HTERT RPE-1 (cell line): ENCODE results near the gene SOX8.

Experiments used
- in situ Hi-C: fragments of 300-500 bp; cut with MboI; formaldehyde crosslinking; loops from 4 replicates; pipeline ENCODE4 v1.14.3; 2020; ENCODE audit warnings: low sequenced_read_pairs

Gene SOX8

DNA sequence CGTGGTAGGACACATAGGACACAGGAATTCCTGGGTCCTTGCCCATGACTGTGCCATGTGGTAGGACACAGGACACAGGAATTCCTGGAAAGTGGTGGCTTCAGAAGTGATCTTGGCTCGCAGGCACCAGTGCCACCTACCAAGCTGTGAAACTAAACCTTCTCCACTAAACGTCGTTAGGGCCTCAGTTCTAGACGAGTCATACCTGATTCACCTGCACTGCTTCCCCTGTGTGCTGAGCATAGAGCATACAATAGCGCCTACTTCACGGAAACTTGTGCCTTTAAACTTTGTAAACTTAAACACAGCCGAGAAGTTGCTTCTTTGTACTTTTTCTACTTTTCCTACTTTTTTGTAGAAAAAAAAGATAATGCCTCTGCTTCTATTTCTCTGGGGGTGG, 4.8 kb downstream of the SOX8 start:
- in situ Hi-C loops = no loop called here

DNA sequence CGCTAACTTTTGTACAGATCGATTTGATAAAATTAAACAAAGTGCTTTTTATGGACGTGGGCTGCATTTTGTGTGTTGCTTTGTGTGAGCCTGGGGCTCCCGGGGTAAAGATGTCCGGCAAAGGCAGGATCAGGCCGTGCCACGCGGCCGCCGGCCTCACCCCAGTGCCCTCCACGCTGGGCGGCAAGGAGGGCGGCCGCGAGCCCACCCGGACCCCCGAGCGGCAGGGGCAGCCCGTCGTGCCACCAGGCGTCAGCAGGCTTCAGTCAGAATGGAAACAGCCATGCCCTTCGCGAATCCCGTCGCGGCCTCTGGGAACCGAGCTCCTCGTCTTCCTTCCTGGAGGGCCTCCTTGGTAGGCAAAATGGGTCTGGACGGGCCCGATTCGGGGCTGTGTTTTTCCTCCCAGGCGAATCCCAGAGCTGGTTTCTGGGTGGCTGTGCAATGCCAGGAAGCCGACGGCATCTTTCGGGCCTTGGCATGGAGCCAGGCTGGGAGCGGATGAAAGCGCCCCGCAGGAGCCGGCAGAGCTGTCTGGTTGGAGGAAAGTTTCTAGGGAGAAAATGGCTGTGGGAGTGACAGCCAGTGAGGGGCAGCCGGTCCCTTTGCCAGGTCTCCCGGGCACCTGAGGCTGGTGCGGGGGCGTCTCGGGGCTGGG, 5.5 kb downstream of the SOX8 start:
- in situ Hi-C loops = no loop called here

DNA sequence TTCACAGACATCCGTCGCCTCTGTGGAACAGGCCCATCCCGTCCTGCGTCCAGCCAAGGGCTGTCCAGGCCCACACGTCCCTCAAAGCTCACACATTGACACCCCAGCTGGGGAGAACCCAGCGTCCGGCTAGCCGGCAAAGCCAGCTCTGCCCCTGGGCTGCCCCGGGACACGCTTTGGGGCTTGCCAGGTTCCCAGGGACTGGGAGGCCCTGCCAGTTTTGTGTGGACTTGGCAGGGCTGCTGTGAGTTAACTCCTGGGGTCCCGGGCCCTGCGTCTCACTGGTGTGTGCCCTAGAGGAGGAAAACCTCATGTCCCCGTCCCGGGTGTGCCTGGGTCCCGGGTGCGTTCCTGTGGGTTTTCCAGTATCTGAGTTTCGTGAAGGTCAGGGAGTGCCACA, 6.3 kb downstream of the SOX8 start:
- in situ Hi-C loops = no loop called here

DNA sequence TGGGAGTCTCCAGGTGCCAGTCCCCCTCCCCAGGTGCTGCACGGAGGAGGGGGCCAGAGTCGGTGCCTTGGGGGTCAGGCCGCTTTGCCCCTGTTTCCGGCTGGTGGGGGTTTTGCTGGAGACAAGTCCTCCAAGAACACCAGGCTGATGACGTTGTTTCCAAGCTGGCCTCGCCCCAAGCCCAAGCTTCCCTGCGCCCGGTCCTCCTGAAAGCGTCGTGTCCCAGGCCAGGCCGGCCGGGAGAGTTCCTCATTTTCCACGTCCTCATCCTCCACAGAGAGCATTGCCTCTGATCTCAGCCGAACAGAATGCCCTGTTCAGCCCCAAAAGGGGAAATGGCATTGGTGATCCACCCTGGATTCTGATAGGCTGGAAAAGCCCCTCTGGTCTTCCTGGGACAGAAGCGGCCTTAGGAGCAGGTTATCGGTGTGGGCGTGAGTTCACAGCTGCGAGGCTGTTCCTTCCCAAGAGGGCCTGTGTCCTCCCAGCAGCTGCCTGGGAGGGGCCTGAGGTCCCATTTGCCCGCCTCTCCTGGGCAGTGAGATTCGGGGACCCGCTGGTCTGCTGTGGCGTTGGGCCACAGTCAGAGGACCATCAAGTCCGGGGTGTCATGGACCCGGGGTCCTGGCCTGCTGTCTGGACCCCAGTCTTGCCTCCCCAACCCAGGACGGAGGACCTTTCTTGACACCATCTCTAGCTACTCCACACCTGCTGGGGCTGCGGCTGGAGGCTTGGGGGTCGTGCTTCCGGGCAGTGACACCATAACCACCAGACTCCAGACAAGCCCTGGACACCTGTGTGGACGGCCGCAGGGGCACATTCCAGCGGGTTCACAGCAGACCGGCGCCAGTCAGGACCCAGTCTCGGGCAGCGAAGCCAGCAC, 7.1 kb downstream of the SOX8 start:
- in situ Hi-C loops = no loop called here

DNA sequence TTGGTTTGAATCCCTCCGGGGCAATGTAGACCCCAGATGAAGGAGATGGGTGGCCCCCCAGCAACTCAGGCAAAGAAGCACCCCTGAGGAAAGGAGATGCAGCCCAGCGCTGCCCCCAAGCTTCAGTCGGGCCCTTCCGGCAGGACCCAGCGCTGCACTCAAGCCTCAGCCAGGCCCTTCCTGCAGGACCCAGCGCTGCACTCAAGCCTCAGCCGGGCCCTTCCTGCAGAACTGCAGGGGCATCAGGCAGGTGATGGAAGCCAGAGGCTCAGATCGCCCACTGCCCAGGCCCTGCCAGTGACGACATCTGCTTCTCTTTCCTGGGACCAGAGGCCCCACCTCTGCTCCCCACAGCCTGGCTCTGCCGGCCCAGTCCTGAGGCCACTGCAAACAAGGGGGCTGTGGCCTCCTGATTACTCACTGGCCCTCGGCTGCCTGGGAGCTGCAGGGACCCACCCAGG, 7.8 kb downstream of the SOX8 start:
- in situ Hi-C loops = no loop called here

DNA sequence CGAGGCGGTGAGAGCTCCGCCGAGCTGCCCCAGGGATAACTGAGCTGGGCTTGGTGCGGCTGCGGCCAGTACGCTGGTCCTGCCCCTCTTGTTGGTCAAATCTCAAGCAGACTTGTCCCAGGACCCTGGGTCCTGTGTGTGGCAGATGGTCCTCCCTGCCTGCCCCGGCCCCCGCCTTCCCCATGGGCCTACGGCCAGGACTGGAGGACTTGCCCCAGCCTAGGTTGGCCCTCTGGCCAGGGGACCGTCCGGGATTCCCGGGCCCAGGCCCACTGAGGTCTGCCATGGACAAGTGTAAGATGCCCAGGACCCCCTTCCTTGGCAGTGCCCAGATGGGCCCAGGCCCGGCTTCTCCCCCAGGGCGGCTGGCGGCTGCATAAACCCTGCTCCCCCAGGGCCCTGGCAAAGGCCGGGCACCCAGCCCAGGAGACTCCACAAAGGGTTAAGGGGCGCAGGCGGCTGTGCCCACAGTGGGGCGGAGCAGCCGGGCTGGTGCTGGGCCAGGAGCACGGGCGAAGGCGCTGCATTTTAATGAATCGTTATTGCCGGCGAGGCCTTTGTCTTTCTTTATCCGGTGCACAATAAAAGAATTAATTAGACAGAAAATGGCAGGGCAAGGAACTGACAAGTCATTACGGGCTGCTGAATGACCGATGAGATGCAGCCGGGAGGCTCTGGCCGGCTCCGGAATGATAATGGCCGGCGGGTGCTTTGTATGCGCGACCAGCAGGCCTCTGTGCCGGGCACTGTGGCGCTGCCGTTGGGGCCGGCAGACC, 9.1 kb downstream of the SOX8 start:
- in situ Hi-C loops = no loop called here

DNA sequence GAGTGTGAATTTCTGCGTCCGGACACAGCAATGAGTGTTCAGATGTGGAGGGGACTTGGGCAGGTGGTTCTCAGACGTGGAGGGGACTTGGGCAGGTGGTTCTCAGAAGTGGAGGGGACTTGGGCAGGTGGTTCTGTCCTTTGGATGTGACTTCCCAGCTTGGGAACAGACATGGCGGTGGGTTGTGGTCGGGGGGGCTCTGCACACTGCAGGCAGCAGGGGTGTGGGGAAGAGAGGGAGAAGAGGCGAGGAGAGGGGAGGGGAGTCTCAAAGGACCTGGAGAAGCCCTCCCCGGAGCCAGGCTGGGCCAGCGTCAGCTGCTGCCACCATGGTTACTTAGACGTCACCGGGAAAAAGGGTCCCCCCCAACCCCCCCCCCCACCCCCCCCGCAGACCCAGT, 9.8 kb downstream of the SOX8 start:
- in situ Hi-C loops = no loop called here

DNA sequence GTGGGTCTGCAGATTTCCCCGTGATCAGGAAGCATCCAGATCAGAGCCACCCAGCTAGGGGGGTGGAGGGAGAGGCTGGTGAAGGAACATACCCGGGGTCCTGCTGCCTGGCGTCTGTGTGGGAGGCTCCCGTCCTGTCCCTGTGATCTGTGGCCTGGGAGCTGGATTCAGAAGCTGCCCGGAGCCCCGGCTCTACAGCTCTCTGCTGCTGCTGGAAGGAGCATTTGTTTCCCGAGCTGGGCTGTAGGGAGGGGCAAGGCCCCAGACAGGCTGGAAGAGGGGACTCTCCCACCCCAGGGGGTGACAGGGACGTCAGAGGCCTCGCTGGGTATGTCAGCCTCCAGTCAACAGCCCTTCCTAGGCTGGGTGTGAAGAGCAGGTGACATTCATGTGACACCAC, 10.2 kb downstream of the SOX8 start:
- in situ Hi-C loops = no loop called here

DNA sequence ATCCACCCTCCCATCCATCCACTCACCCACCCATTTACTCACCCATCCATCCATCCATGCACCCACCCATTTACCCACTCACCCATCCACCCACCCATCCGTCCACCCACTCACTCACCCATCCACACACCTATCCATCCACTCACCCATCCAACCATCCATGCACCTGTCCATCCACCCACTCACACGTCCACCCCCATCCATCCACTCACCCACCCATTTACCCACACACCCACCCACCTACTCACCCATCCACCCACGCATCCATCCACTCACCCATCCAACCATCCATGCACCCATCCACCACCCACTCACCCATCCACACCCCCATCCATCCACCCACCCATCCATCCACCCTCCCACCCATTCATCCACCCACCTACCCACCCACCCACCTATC, 12.2 kb downstream of the SOX8 start:
- in situ Hi-C loops = no loop called here

DNA sequence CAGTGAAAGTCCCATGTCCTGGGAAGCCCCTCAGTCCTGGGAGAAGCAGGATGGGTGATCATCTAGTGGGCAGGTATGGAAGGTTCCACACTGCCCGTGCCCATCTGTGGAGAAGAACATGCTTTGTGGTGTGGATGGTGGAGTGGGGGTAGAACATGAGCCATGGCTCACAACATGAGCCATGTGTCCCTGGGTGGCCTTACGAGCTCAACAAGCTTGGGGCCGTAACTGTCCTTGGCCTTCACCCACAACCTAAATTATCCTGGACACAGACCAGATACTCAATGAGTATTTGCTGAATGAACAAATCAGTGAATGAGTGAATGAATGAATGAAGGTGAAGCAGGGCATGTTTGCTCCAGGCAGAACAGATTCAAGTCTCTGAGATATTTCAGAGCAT, 13.5 kb downstream of the SOX8 start:
- in situ Hi-C loops = no loop called here

DNA sequence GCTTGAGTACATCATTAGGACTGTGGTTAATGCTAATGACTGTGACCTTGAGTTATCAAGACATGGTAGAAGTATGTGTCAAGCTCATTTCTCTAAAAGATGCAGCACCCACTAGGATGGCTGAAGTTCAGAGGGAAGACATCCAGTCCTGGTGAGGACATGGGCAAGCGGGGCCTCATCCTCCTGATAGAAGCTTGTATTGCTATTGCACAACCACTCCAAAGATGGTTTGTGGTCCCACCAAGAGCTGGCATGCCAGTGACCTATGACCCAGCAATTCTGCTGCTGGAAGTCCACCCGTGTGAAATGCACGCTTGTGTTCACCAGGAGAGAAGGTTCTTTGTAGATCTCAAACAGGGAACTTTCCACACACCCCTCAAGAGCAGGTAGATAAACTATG, 14.2 kb downstream of the SOX8 start:
- in situ Hi-C loops = no loop called here

DNA sequence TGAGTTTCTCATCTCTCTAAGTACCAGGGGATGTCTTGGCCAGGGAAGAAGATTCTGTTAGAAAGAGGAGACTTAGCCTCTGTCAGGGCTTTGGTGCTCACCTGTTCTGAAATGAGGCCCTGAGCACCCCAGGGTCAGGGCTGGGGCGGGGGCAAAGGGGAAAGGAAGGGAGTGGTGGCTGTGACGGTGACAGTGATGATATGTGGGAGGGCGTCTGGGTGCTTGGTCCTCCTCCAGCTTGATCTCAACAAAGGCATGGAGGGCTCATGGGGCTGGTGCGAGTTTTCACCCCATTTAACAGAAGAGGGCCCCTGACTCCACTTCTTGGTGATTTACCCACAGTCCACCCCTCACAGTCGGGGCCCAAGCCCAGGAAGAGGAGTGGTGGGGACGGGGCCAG, 15.1 kb downstream of the SOX8 start:
- in situ Hi-C loops = no loop called here

DNA sequence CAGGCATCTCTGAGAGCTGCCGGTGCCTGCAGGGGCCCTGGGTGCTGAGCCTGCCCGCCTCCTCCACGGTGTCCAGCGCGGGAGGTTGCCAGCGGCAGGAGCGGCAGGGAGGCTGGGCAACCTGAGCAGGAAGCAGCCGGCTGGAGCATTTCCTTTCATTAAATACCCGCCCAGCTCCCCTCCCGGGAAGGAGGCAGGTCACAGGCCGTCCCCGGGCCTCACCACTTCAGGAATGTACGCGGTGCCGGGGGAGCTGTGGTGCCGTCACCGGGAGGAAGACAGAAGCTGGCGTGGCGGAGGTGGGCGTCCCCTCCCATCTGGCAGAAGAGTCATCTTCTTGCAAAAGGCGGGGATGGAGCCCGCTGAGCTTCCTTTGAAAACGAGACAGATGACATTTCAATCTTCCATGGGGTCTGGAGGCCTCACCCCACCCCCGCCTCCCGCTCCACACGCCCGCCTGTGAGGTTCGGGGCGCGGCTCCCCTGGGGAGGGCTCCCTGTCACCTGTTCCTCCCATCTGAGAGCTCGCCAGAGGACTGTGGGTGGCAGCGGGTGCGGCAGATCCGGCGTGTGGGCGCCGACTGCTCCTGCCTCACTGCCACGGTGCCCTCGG, 16.0 kb downstream of the SOX8 start:
- in situ Hi-C loops = no loop called here

DNA sequence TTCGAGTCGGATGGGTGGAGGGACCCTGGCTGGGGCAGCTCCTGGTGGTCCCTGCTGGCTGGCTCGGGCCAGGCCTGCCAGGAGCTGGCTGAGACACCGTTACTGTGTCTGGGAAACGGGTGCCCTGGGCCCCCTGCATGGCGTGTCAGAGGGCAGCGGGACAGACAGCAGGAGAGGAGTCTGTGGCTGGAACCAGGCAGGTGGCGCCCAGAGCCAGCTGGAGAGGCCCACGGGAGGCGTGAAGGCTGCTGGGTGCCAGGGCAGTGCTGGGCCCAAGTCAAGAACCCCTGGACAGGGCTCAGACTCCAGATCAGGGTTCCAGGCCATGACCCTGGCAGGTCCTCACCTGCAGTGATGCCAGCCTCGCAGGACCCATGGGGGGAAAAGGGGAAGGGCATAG, 16.6 kb downstream of the SOX8 start:
- in situ Hi-C loops = no loop called here

DNA sequence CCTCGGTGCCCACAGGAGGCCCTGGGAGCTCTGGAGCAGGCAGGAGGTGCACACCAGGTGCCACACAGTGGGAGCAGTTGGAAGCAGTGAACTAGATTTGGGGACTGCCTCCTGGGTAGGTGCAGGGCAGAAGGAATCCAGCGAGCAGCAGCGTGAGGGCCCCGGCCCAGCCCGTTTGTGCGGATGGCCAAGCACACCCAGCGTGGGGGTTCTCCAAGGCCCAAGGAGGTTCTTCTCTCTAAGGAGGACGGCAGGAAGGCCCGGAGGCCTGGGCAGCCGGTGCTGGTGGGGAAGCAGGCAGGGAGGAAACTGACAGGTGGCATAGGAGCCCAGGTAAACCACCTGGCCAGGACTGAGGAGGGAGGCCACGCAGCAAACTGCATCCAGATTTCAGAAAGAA, 17.0 kb downstream of the SOX8 start:
- in situ Hi-C loops = no loop called here

DNA sequence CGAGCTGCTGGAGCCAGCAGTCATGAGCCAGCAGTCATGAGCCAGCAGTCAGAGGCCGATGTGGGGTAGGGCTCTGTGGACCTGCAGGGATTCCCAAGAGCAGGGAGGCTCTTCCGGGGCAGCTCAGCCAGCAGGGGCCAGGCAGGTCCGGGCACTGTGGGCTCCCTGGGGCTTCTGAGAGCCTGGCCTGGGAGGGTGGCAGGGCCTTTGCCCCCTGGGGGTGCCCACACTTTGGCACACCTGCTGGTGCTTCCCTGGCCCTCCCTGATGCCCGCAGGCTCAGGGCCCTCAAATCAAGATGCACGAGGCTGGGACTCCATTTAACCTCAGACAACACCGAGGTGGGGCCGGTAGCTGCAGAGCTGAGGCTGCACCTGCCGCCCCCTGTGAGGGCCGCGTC, 18.1 kb downstream of the SOX8 start:
- in situ Hi-C loops = no loop called here

DNA sequence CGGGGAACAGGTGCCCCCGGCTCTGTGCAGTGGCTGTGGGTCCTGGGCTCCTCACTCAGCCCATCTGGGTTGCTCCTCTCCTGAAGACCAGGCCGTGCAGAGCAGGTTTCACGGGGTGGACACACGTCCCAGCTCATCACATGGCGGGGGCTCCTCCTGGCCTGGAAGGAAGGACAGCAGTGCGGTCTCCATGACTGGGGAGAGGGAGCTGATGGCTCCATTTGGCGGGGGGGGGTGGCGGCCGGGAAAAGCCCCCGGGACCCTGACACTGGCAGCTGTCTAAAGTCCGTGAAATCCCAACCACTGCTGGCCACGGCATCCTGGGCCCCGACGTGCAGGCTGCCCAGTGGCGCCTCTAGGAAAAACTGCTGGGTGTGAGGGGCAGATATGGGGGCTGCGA, 19.0 kb downstream of the SOX8 start:
- in situ Hi-C loops = no loop called here

DNA sequence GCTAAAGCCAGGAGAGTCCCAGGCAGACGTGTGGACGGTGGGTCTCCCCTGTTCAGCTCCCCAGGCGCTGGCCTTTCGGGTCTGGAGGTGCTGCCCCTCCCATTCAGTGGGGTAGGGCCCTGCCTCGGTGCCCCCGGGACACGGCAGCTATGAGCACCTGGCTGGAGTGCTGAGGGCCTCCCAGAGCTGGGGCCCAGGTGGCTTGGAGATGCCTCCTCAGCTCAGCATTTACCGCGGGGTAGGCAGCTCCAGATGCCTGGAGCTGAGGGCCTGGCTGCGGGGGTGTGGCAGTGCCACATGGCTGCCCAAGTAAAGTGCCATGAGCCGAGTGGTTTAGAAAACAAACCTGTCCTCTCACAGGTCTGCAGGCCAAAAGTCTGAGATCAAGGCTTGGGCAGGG, 19.5 kb downstream of the SOX8 start:
- in situ Hi-C loops = no loop called here

DNA sequence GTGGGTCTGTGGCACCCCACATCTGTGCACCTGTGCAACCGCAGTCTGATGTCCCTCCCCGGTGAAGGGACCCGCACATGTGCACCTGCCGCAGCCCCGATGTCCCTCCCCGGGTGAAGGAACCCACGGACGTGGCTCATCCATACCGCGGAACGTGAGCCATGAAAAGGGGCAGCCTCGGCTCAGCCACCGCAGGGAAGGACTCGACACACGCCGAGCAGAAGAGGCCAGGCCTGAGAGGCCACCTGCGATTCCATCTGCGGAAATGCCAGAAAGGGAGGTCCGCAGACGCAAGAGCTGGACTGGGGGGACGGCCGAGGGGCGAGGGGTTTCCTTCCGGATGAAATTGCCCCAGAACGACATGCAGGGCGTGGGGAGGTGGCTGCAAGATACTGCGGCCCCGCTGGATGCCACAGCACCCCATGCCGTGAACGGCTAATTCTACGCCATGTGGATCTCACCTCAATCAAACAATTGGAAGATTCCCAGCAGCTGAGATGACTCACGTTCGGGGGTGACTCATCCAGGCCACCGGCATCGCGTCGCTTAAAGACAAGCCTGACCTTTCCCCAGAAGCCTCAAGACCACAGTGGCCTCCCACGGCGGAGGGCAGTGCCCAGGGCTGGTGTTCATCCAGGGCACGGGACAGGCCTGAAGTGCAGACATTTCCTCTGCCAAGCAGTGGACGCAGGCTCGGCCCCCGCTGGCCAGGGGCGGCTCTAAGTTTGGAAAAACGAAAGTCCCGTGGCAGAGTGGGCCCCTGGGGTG, 21.0 kb downstream of the SOX8 start:
- in situ Hi-C loops = no loop called here
